ENCODE measurements around the gene KCNH6. TPM values are rescaled to one million over a fixed set of nuclear protein-coding genes. Genes with fewer than 3 reads are reported as not detected.
A peak's percentile ranks its signal among the peaks of the same experiment; 100 is the strongest.

The KCNH6 gene
- total and polyA plus RNA-seq, 9 of the 15 experiments (the other 6 are each of a cell fraction or from before 2014, with no cell fraction given) = not detected

- TF ChIP-seq, protein P1, sequence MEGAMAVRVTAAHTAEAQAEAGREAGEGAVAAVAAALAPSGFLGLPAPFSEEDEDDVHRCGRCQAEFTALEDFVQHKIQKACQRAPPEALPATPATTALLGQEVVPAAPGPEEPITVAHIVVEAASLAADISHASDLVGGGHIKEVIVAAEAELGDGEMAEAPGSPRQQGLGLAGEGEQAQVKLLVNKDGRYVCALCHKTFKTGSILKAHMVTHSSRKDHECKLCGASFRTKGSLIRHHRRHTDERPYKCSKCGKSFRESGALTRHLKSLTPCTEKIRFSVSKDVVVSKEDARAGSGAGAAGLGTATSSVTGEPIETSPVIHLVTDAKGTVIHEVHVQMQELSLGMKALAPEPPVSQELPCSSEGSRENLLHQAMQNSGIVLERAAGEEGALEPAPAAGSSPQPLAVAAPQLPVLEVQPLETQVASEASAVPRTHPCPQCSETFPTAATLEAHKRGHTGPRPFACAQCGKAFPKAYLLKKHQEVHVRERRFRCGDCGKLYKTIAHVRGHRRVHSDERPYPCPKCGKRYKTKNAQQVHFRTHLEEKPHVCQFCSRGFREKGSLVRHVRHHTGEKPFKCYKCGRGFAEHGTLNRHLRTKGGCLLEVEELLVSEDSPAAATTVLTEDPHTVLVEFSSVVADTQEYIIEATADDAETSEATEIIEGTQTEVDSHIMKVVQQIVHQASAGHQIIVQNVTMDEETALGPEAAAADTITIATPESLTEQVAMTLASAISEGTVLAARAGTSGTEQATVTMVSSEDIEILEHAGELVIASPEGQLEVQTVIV (CRISPR knock-in tag; IDR thresholded peaks at IDR 0.05; ENCODE audit: borderline replicate concordance) = no peak
- TF ChIP-seq, protein P2, sequence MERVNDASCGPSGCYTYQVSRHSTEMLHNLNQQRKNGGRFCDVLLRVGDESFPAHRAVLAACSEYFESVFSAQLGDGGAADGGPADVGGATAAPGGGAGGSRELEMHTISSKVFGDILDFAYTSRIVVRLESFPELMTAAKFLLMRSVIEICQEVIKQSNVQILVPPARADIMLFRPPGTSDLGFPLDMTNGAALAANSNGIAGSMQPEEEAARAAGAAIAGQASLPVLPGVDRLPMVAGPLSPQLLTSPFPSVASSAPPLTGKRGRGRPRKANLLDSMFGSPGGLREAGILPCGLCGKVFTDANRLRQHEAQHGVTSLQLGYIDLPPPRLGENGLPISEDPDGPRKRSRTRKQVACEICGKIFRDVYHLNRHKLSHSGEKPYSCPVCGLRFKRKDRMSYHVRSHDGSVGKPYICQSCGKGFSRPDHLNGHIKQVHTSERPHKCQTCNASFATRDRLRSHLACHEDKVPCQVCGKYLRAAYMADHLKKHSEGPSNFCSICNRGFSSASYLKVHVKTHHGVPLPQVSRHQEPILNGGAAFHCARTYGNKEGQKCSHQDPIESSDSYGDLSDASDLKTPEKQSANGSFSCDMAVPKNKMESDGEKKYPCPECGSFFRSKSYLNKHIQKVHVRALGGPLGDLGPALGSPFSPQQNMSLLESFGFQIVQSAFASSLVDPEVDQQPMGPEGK (CRISPR knock-in tag; IDR thresholded peaks at IDR 0.05; ENCODE audit: borderline replicate concordance) = no peak
- TF ChIP-seq GATA2 (CRISPR knock-in tag; IDR thresholded peaks at IDR 0.05) = no peak
These were observed 69.6 kb downstream of the KCNH6 start (continued) for GRCh38 chr17:63592797-63593196.

DNA sequence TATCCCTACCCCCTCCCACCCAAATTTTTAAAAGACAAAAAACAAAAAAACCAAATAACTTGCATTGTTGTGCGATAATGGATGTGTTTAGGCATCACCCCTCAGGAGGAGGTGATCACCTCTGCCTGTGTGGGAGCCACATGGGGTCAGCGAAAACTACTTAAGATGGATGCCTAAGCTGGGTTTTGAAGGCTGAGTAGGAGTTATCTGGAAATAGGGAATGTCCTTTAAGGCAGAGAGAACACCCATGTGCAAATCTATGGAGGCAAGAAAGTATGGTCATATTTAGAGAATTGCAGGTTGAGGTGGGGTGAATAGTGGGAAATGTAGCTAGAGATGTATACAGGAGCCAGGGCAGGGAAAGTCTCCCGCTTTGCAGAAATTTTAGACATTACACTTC is 72.0 kb downstream of the KCNH6 start:
- Histone ChIP-seq H3K27ac (ENCODE audit: extremely low read depth, low read depth, low read length) (no peak overlapping the region), H3K4me3 (no peak overlapping the region), H2AFZ (ENCODE audit: low read depth, low read length) (no peak overlapping the region), H3K36me3 (ENCODE audit: control insufficient read depth, insufficient read depth, low read length) (peaks cover 35% of the 10 kb centered on the region), H3K27me3 (ENCODE audit: control insufficient read depth in 2 of 2, insufficient read depth in 2 of 2, low read length in 2 of 2) (no peaks in the 10 kb centered on the region), H3K4me2 (ENCODE audit: insufficient read depth, low read length) (no peak overlapping the region), H4K20me1 (replicated peaks; ENCODE audit: control insufficient read depth, insufficient read depth, low read length) (peaks cover 4% of the 10 kb centered on the region; the same call in 1 of the 2 replicates), H3K9ac (ENCODE audit: insufficient read depth in 1 of 2, low read depth in 2 of 2, low read length in 2 of 2) (no peak overlapping the region), H3K9me1 (ENCODE audit: control insufficient read depth, insufficient read depth, low read length) (no peaks in the 10 kb centered on the region), H3K9me3 (replicated peaks; ENCODE audit: control insufficient read depth, insufficient read depth, low read depth, low read length) (no peaks in the 10 kb centered on the region), H3K79me2 (ENCODE audit: control insufficient read depth, insufficient read depth, low read length) (no peaks in the 10 kb centered on the region), H3K4me1 (replicated peaks in 1 of 2; ENCODE audit: control insufficient read depth in 2 of 2, insufficient read depth in 2 of 2, low read length in 2 of 2) (peaks cover 4 to 8% of the 10 kb centered on the region in 2 experiments; a peak in 3 of 5 replicates)
- no peak for DNase-seq (ENCODE audit: extremely low read depth in 1 of 4, low spot score in 3 of 4)
- ChIA-PET CTCF (ENCODE audit: low intra/inter-chr PET ratio) (no interaction called here), POLR2A (interaction anchor here (0.8 to 1.2 kb wide), 2 partner anchors 27 to 33 kb away, joined by 3 to 4 read pairs; no protein-coding TSS in a partner anchor)
- peak; percentile 28 for TF ChIP-seq POLR2B (IDR thresholded peaks at IDR 0.05; ENCODE audit: low read depth, partially characterized antibody)
- TF ChIP-seq PHF20 (IDR thresholded peaks at IDR 0.05; ENCODE audit: partially characterized antibody) = no peak
- in situ Hi-C loops (cut with MboI) (no loop called here), intact Hi-C loops (cut with micrococcal nuclease) (no loop called here)
- 94% methylated on average over 3 of the region's 3 CpGs for WGBS (ENCODE audit: insufficient coverage, low coverage, missing lambda C conversion rate)
- ATAC-seq = no peak
- no TSS peak for BruUV-seq (replicated peaks)
- FAIRE-seq = no peak

Small RNAs within 50 kb of the gene (small RNA-seq; reads per million reads assigned to genes)
- gene RNU6-288P = not detected

Other genes starting within 250 kb of the KCNH6 start
- gene CYB561, start 77.1 kb upstream of the KCNH6 start, total RNA-seq (2014; rRNA removed) = 21.0 and 25.8 TPM in 2 replicates
- 11.9 and 12.8 TPM in 2 replicates for gene CYB561, start 77.1 kb upstream of the KCNH6 start, total RNA-seq (2014; rRNA removed; fragmentation: Illumina TruSeq; extraction: Trizol)
- 15.8 and 17.4 TPM in 2 replicates for gene CYB561, start 77.1 kb upstream of the KCNH6 start, total RNA-seq (2015; rRNA removed; fragmentation: Illumina TruSeq; extraction: Trizol)
- 26.3 and 30.8 TPM in 2 replicates for gene CYB561, start 77.1 kb upstream of the KCNH6 start, total RNA-seq (2021)
- 15.0 and 16.5 TPM in 2 replicates for gene CYB561, start 77.1 kb upstream of the KCNH6 start, polyA plus RNA-seq (2011; rRNA removed)
- gene CYB561, start 77.1 kb upstream of the KCNH6 start, polyA plus RNA-seq (2014; fragmentation: Illumina TruSeq; extraction: Trizol) = 21.6 and 25.2 TPM in 2 replicates
- gene CYB561, start 77.1 kb upstream of the KCNH6 start, polyA plus RNA-seq (2014; fragmentation: Nextera tagmentation; extraction: Ambion mirVana) = 1 to 10 TPM; 4.0 to 4.9 TPM
- 27.9 and 31.3 TPM in 2 replicates for gene CYB561, start 77.1 kb upstream of the KCNH6 start, polyA plus RNA-seq (2014; rRNA removed)
- 0.61 and 2.5 TPM in 2 replicates for gene ACE, start 46.3 kb upstream of the KCNH6 start, total RNA-seq (2014; rRNA removed)
- gene ACE, start 46.3 kb upstream of the KCNH6 start, total RNA-seq (2014; rRNA removed; fragmentation: Illumina TruSeq; extraction: Trizol) = 0.18 and 0.29 TPM in 2 replicates
- gene ACE, start 46.3 kb upstream of the KCNH6 start, total RNA-seq (2015; rRNA removed; fragmentation: Illumina TruSeq; extraction: Trizol) = 0.34 and 0.54 TPM in 2 replicates
- gene ACE, start 46.3 kb upstream of the KCNH6 start, total RNA-seq (2021) = 1.6 and 1.8 TPM in 2 replicates
- gene ACE, start 46.3 kb upstream of the KCNH6 start, polyA plus RNA-seq (2011; rRNA removed) = 0.22 and 0.29 TPM in 2 replicates
- gene ACE, start 46.3 kb upstream of the KCNH6 start, polyA plus RNA-seq (2014; fragmentation: Illumina TruSeq; extraction: Trizol) = 0.39 and 0.53 TPM in 2 replicates
- gene ACE, start 46.3 kb upstream of the KCNH6 start, polyA plus RNA-seq (2014; fragmentation: Nextera tagmentation; extraction: Ambion mirVana) = under 1 TPM in 1 of 2 experiments, not detected in 1; 0.07 TPM
- 0.71 and 1.7 TPM in 2 replicates for gene ACE, start 46.3 kb upstream of the KCNH6 start, polyA plus RNA-seq (2014; rRNA removed)
- 30.8 and 40.8 TPM in 2 replicates for gene DCAF7, start 27.1 kb downstream of the KCNH6 start, total RNA-seq (2014; rRNA removed)
- 40.8 and 41.8 TPM in 2 replicates for gene DCAF7, start 27.1 kb downstream of the KCNH6 start, total RNA-seq (2014; rRNA removed; fragmentation: Illumina TruSeq; extraction: Trizol)
- 40.2 and 41.8 TPM in 2 replicates for gene DCAF7, start 27.1 kb downstream of the KCNH6 start, total RNA-seq (2015; rRNA removed; fragmentation: Illumina TruSeq; extraction: Trizol)
- gene DCAF7, start 27.1 kb downstream of the KCNH6 start, total RNA-seq (2021) = 117 and 123 TPM in 2 replicates
- gene DCAF7, start 27.1 kb downstream of the KCNH6 start, polyA plus RNA-seq (2011; rRNA removed) = 55.5 and 99.8 TPM in 2 replicates
- gene DCAF7, start 27.1 kb downstream of the KCNH6 start, polyA plus RNA-seq (2014; fragmentation: Illumina TruSeq; extraction: Trizol) = 76.8 and 82.1 TPM in 2 replicates
- gene DCAF7, start 27.1 kb downstream of the KCNH6 start, polyA plus RNA-seq (2014; fragmentation: Nextera tagmentation; extraction: Ambion mirVana) = 10 to 100 TPM; 35.9 to 38.0 TPM
- gene DCAF7, start 27.1 kb downstream of the KCNH6 start, polyA plus RNA-seq (2014; rRNA removed) = 39.1 and 47.7 TPM in 2 replicates
- 18.7 and 23.9 TPM in 2 replicates for gene TACO1, start 77.5 kb downstream of the KCNH6 start, total RNA-seq (2014; rRNA removed)
- gene TACO1, start 77.5 kb downstream of the KCNH6 start, total RNA-seq (2014; rRNA removed; fragmentation: Illumina TruSeq; extraction: Trizol) = 24.7 and 25.2 TPM in 2 replicates
- 29.6 and 30.9 TPM in 2 replicates for gene TACO1, start 77.5 kb downstream of the KCNH6 start, total RNA-seq (2015; rRNA removed; fragmentation: Illumina TruSeq; extraction: Trizol)
- 40.8 and 42.1 TPM in 2 replicates for gene TACO1, start 77.5 kb downstream of the KCNH6 start, total RNA-seq (2021)
- 26.9 and 33.2 TPM in 2 replicates for gene TACO1, start 77.5 kb downstream of the KCNH6 start, polyA plus RNA-seq (2011; rRNA removed)
- 31.9 and 40.3 TPM in 2 replicates for gene TACO1, start 77.5 kb downstream of the KCNH6 start, polyA plus RNA-seq (2014; fragmentation: Illumina TruSeq; extraction: Trizol)
- 10 to 100 TPM; 10.3 to 10.4 TPM for gene TACO1, start 77.5 kb downstream of the KCNH6 start, polyA plus RNA-seq (2014; fragmentation: Nextera tagmentation; extraction: Ambion mirVana)
- 41.6 and 42.3 TPM in 2 replicates for gene TACO1, start 77.5 kb downstream of the KCNH6 start, polyA plus RNA-seq (2014; rRNA removed)
- 11.7 and 14.6 TPM in 2 replicates for gene MAP3K3, start 99.1 kb downstream of the KCNH6 start, total RNA-seq (2014; rRNA removed)
- gene MAP3K3, start 99.1 kb downstream of the KCNH6 start, total RNA-seq (2014; rRNA removed; fragmentation: Illumina TruSeq; extraction: Trizol) = 9.0 and 9.4 TPM in 2 replicates
- 12.7 and 12.8 TPM in 2 replicates for gene MAP3K3, start 99.1 kb downstream of the KCNH6 start, total RNA-seq (2015; rRNA removed; fragmentation: Illumina TruSeq; extraction: Trizol)
- gene MAP3K3, start 99.1 kb downstream of the KCNH6 start, total RNA-seq (2021) = 15.0 and 16.5 TPM in 2 replicates
- 13.4 and 14.4 TPM in 2 replicates for gene MAP3K3, start 99.1 kb downstream of the KCNH6 start, polyA plus RNA-seq (2011; rRNA removed)
- 12.1 and 12.9 TPM in 2 replicates for gene MAP3K3, start 99.1 kb downstream of the KCNH6 start, polyA plus RNA-seq (2014; fragmentation: Illumina TruSeq; extraction: Trizol)
- 1 to 10 TPM in 1 of 2 experiments, under 1 TPM in 1; 0.69 to 1.7 TPM for gene MAP3K3, start 99.1 kb downstream of the KCNH6 start, polyA plus RNA-seq (2014; fragmentation: Nextera tagmentation; extraction: Ambion mirVana)
- 11.1 and 12.3 TPM in 2 replicates for gene MAP3K3, start 99.1 kb downstream of the KCNH6 start, polyA plus RNA-seq (2014; rRNA removed)
- 7.6 and 8.7 TPM in 2 replicates for gene LIMD2, start 176.8 kb downstream of the KCNH6 start, total RNA-seq (2014; rRNA removed)
- gene LIMD2, start 176.8 kb downstream of the KCNH6 start, total RNA-seq (2014; rRNA removed; fragmentation: Illumina TruSeq; extraction: Trizol) = 0.70 and 0.76 TPM in 2 replicates
- gene LIMD2, start 176.8 kb downstream of the KCNH6 start, total RNA-seq (2015; rRNA removed; fragmentation: Illumina TruSeq; extraction: Trizol) = 2.1 and 2.7 TPM in 2 replicates
- 8.7 and 11.2 TPM in 2 replicates for gene LIMD2, start 176.8 kb downstream of the KCNH6 start, total RNA-seq (2021)
- gene LIMD2, start 176.8 kb downstream of the KCNH6 start, polyA plus RNA-seq (2011; rRNA removed) = 5.6 and 5.8 TPM in 2 replicates
- gene LIMD2, start 176.8 kb downstream of the KCNH6 start, polyA plus RNA-seq (2014; fragmentation: Illumina TruSeq; extraction: Trizol) = 2.8 and 4.9 TPM in 2 replicates
- under 1 TPM; 0.07 to 0.18 TPM for gene LIMD2, start 176.8 kb downstream of the KCNH6 start, polyA plus RNA-seq (2014; fragmentation: Nextera tagmentation; extraction: Ambion mirVana)
- 8.7 and 11.1 TPM in 2 replicates for gene LIMD2, start 176.8 kb downstream of the KCNH6 start, polyA plus RNA-seq (2014; rRNA removed)
- 10.6 and 12.9 TPM in 2 replicates for gene STRADA, start 218.4 kb downstream of the KCNH6 start, total RNA-seq (2014; rRNA removed)
- gene STRADA, start 218.4 kb downstream of the KCNH6 start, total RNA-seq (2014; rRNA removed; fragmentation: Illumina TruSeq; extraction: Trizol) = 19.4 and 21.5 TPM in 2 replicates
- 18.7 and 20.5 TPM in 2 replicates for gene STRADA, start 218.4 kb downstream of the KCNH6 start, total RNA-seq (2015; rRNA removed; fragmentation: Illumina TruSeq; extraction: Trizol)
- 21.2 and 22.5 TPM in 2 replicates for gene STRADA, start 218.4 kb downstream of the KCNH6 start, total RNA-seq (2021)
- gene STRADA, start 218.4 kb downstream of the KCNH6 start, polyA plus RNA-seq (2011; rRNA removed) = 33.0 and 46.3 TPM in 2 replicates
- gene STRADA, start 218.4 kb downstream of the KCNH6 start, polyA plus RNA-seq (2014; fragmentation: Illumina TruSeq; extraction: Trizol) = 28.9 and 30.4 TPM in 2 replicates
- gene STRADA, start 218.4 kb downstream of the KCNH6 start, polyA plus RNA-seq (2014; fragmentation: Nextera tagmentation; extraction: Ambion mirVana) = 10 to 100 TPM in 1 of 2 experiments, 1 to 10 TPM in 1; 6.6 to 12.5 TPM
- gene STRADA, start 218.4 kb downstream of the KCNH6 start, polyA plus RNA-seq (2014; rRNA removed) = 19.6 and 20.2 TPM in 2 replicates